Epithelial cell of esophagus (primary cell): ENCODE results near the gene KLK13.

Source experiments
- DNase-seq: peaks from one replicate; pipeline ENCODE4 v3.0.0; 2010; ENCODE audit warnings: low read depth
- H3K4me3 ChIP-seq: 2 replicates; pipeline ENCODE4 v1.5.1; 2011; ENCODE audit warnings: mild to moderate bottlenecking, low read length, control low read depth
- CTCF ChIP-seq: IDR thresholded peaks from 2 replicates; pipeline ENCODE4 v1.5.1; 2011; ENCODE audit warnings: low read depth, mild to moderate bottlenecking, low read length, control low read depth, inconsistent platforms; ENCODE audit not compliant: insufficient read depth; ENCODE audit errors: missing control alignments

Gene KLK13

GRCh38 chr19:51107406-51108065 lies 42.6 kb upstream of the KLK13 start:
- TF ChIP-seq CTCF = no peak
- H3K4me3 ChIP-seq = peak overlapping the region; percentile 87
- DNase-seq = peak; percentile 36

GRCh38 chr19:51103926-51104341 lies 39.0 kb upstream of the KLK13 start:
- DNase-seq = no peak
- no peak for TF ChIP-seq CTCF
- no peak overlapping the region for H3K4me3 ChIP-seq

GRCh38 chr19:51102991-51103390 lies 38.1 kb upstream of the KLK13 start:
- no peak overlapping the region for H3K4me3 ChIP-seq
- DNase-seq = no peak
- no peak for TF ChIP-seq CTCF

- H3K4me3 ChIP-seq = no peak overlapping the region
- TF ChIP-seq CTCF = no peak
- no peak for DNase-seq
Measured at GRCh38 chr19:51101171-51101865, 36.4 kb upstream of the KLK13 start.

GRCh38 chr19:51100601-51101000 lies 35.7 kb upstream of the KLK13 start:
- DNase-seq = no peak
- TF ChIP-seq CTCF = no peak
- no peak overlapping the region for H3K4me3 ChIP-seq

GRCh38 chr19:51099047-51099382 lies 34.1 kb upstream of the KLK13 start:
- no peak for DNase-seq
- H3K4me3 ChIP-seq = no peak overlapping the region
- TF ChIP-seq CTCF = no peak
